RWPE1 (cell line): ENCODE data around the gene AGAP1.

Experiments
- CTCF ChIA-PET: fragments of 350-600 bp; sonication (Branson Sonifier 250); formaldehyde crosslinking; extraction: SDS; loops from one replicate; lab custom pipeline; 2021; lab: Yijun Ruan, JAX
- POLR2A ChIA-PET: fragments of 400-600 bp; formaldehyde crosslinking; extraction: SDS; loops from one replicate; lab custom pipeline; 2020; ENCODE audit warnings: antibody characterized with exemption; ENCODE audit not compliant: low non-redundant PET; lab: Yijun Ruan, JAX
- DNase-seq: peaks from one replicate; pipeline ENCODE4 v3.0.0; 2012; ENCODE audit warnings: low spot score
- H3K27ac ChIP-seq: fragments of 450-650 bp; 2 replicates; pipeline ENCODE4 v1.5.1; 2017
- CTCF ChIP-seq: fragments of 450-650 bp; conservative IDR thresholded peaks from 2 replicates; pipeline ENCODE4 v1.5.1; 2017; ENCODE audit warnings: low read depth, mild to moderate bottlenecking

Gene AGAP1

GRCh38 chr2:235566415-235566814 lies 72.6 kb downstream of the AGAP1 start:
- POLR2A ChIA-PET: no interaction called here
- CTCF ChIA-PET: no interaction called here
- TF ChIP-seq CTCF: no peak
- DNase-seq: no peak
- no peak overlapping the region for H3K27ac ChIP-seq

- TF ChIP-seq CTCF: no peak
- DNase-seq: no peak
- ChIA-PET POLR2A (no interaction called here), CTCF (no interaction called here)
- no peak overlapping the region for H3K27ac ChIP-seq
Observed at GRCh38 chr2:235566931-235567495, 73.2 kb downstream of the AGAP1 start.

DNA sequence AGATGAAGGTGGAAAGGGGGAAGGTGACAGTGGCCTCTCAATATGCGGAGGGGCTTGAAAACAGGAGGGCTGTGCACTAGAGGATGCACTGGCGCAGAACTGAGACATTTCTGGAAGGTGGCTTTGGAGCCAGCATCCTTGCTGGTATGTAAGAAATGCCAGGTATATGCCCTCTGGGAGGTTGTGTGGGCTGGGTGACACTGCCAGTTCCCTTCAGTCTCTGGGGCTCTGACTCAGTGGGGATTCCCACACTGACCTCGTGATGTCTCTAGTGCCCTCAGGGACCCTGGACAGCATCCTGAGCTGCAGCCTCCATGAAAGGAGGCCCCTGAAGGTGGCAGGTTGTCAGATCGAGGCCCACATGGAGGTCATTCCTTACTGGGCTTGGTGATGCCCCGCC lies 74.0 kb downstream of the AGAP1 start:
- ChIA-PET CTCF (no interaction called here), POLR2A (no interaction called here)
- no peak for DNase-seq
- H3K27ac ChIP-seq: no peak overlapping the region
- TF ChIP-seq CTCF: no peak

- TF ChIP-seq CTCF: no peak
- ChIA-PET CTCF (no interaction called here), POLR2A (no interaction called here)
- no peak overlapping the region for H3K27ac ChIP-seq
- no peak for DNase-seq
Observed at GRCh38 chr2:235568431-235568830, 74.6 kb downstream of the AGAP1 start.

GRCh38 chr2:235569837-235570236 lies 76.0 kb downstream of the AGAP1 start:
- POLR2A ChIA-PET: no interaction called here
- CTCF ChIA-PET: no interaction called here
- TF ChIP-seq CTCF: no peak
- no peak for DNase-seq
- H3K27ac ChIP-seq: no peak overlapping the region

GRCh38 chr2:235570256-235570655 lies 76.4 kb downstream of the AGAP1 start:
- no peak overlapping the region for H3K27ac ChIP-seq
- ChIA-PET POLR2A (no interaction called here), CTCF (interaction anchor here (0.7 kb wide), 1 partner anchor 178 kb away, joined by 3 read pairs; no protein-coding TSS in a partner anchor)
- TF ChIP-seq CTCF: no peak
- DNase-seq: no peak
